NB4 (cell line): ENCODE results near the gene TCP11L2.

Experiments used
- DNase-seq: peaks from one replicate; pipeline ENCODE4 v3.0.0; 2010; ENCODE audit warnings: low read depth
- H3K4me3 ChIP-seq: one replicate; pipeline ENCODE4 v1.5.1; 2011; ENCODE audit warnings: mild to moderate bottlenecking, low read depth, low read length, moderate library complexity
- MYC ChIP-seq: IDR thresholded peaks from 2 replicates; pipeline ENCODE4 v1.6.1; 2011; ENCODE audit warnings: low read depth, low read length
- POLR2A ChIP-seq: IDR thresholded peaks from 2 replicates; pipeline ENCODE4 v1.6.1; 2011; ENCODE audit warnings: mild to moderate bottlenecking; ENCODE audit not compliant: insufficient read length; ENCODE audit errors: extremely low read depth
- TF ChIP-seq, protein P1 (sequence below): IDR thresholded peaks from one replicate; pipeline ENCODE4 v1.5.1; 2012; ENCODE audit warnings: low read depth, low read length
- TF ChIP-seq, protein P2 (sequence below): IDR thresholded peaks from 2 replicates; pipeline ENCODE4 v1.6.1; 2011; ENCODE audit warnings: low read depth, low read length

TCP11L2 gene

DNA sequence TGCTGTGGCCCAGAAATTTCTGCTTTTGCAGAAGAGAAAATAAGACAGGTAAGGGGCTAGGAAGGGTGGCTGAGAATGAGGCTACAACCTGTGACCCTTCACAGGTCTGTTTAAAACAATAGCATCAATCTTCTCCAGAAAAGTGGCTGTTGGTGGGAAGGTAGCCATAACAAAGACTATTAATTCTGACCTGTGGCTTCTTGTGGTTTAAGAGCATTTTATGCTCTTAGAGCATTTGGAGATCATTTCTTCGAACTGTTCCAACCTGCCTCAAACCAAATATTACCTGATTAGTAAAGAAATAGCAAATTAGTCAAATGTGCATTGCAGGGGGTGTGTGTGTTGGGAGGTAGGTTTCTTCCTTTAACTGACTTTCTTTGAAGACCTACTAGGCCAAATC, 15.2 kb upstream of the TCP11L2 start:
- DNase-seq, result no peak
- TF ChIP-seq, protein P1, sequence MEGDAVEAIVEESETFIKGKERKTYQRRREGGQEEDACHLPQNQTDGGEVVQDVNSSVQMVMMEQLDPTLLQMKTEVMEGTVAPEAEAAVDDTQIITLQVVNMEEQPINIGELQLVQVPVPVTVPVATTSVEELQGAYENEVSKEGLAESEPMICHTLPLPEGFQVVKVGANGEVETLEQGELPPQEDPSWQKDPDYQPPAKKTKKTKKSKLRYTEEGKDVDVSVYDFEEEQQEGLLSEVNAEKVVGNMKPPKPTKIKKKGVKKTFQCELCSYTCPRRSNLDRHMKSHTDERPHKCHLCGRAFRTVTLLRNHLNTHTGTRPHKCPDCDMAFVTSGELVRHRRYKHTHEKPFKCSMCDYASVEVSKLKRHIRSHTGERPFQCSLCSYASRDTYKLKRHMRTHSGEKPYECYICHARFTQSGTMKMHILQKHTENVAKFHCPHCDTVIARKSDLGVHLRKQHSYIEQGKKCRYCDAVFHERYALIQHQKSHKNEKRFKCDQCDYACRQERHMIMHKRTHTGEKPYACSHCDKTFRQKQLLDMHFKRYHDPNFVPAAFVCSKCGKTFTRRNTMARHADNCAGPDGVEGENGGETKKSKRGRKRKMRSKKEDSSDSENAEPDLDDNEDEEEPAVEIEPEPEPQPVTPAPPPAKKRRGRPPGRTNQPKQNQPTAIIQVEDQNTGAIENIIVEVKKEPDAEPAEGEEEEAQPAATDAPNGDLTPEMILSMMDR, result no peak
- TF ChIP-seq MYC (no peak), POLR2A (no peak)
- TF ChIP-seq, protein P2, sequence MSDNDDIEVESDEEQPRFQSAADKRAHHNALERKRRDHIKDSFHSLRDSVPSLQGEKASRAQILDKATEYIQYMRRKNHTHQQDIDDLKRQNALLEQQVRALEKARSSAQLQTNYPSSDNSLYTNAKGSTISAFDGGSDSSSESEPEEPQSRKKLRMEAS, result no peak
- H3K4me3 ChIP-seq, result no peak overlapping the region

DNA sequence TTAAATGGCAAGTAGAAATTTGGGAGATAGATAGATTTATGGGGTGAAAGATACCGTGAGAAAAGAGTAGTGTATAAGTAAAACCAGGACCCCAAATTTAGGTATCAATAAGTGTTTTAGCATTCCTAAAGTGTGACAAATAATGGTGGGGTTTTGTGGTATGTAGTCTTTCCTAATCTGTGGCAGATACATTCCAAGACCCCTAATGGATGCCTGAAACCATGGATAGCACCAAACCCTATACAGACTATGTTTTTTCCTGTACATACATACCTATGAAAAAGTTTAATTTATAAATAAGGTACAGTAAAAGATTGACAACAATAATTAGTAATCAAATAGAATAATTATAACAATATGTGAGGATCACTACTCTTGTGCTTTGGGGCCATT, 14.4 kb upstream of the TCP11L2 start:
- TF ChIP-seq, protein P2, result no peak
- TF ChIP-seq POLR2A (no peak), MYC (no peak)
- TF ChIP-seq, protein P1, result no peak
- DNase-seq, result no peak
- H3K4me3 ChIP-seq, result no peak overlapping the region

DNA sequence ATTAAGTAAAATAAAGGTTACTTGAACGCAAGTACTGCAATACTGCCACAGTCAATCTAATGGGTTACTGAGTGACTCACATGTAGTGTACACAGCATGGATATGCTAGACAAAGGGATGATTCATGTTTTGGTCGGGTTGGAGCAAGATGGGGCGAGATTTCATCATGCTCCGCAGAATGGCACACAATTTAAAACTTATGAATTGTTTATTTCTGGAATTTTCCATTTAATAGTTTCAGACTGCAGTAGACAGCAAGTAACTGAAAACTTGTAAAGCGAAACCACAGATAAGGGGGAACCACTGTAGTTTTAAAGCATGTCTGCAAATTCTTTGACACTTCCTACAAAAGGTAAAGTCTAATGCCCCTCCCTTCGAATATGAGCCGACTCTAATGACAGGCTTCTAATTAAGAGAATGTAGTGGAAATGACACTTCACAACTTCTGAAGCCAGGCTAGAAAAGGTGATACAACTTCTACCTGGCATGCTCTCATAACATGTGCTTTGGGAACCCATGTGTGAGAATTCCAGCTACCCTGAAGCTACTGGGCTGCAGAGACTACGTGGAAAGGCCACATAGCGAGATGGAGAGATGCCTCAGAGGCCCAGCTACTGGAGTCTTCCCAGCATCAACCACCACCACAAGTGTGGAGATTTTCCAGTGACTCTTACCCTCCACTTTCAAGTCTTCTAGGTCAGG, 13.9 kb upstream of the TCP11L2 start:
- no peak overlapping the region for H3K4me3 ChIP-seq
- DNase-seq, result peak; percentile 78
- TF ChIP-seq, protein P2, result peak; percentile 6; the same call in 1 of the 2 replicates
- TF ChIP-seq, protein P1, result no peak

DNA sequence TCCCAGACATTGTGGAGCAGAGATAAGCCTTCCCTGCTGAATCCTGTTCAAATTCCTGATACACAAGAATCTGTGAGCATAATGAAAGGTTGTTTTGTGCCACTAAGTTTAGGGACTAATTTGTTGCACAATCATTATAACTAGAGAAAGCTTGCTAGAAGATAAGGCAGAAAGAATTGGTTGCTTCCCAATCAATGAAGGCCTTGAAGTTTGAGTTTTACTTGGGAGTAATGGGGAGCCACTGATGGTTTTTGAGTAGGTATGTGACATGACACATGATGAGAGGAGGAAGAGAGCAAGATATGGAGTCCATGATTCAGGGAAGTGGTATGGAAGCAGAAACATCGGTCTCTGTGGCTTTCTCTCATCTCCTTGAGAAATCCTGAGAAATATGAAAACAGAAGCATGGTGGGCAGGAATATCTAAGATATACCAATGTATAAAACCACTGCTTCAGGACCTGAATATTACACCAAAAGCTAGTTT, 13.3 kb upstream of the TCP11L2 start:
- DNase-seq, result no peak
- H3K4me3 ChIP-seq, result no peak overlapping the region
- TF ChIP-seq, protein P2, result no peak
- TF ChIP-seq MYC (no peak), POLR2A (no peak)
- TF ChIP-seq, protein P1, result no peak

DNA sequence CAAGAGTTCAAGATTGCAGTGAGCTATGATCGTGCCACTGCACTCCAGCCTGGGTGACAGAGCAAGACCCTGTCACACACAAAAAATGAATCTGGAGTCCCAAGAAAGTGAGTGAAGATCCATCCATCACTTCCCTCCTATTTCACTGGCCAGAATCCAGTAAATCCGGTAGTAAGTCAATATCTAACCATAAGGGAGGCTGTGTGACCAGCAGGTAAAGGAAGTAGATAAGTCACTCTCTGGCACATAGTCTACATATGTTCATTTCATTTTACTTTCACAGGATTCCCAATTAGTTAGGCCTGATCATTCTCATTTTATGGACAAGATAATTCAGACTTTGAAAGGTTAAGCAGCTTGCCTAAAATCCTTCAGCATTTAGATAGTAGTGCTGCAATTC, 11.9 kb upstream of the TCP11L2 start:
- DNase-seq, result no peak
- TF ChIP-seq, protein P1, result no peak
- H3K4me3 ChIP-seq, result no peak overlapping the region

DNA sequence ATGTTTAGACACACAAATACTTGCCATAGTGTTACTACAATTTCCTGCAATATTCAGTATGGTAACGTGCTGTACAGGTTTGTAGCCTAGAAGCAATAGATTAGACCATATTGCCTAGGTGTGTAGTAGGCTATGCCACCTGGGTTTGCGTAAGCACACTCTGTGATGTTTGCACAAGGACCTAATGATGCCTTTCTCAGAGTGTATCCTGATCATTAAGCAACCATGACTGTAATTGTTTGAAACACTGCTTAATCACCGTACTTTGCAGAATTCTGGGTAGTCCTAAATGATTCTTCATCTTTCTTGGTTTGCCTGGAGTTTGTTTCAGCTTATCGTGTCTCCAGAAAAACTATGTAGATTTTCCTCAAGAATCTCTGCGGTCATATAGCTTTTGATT, 11.2 kb upstream of the TCP11L2 start:
- H3K4me3 ChIP-seq, result no peak overlapping the region
- no peak for DNase-seq
- TF ChIP-seq, protein P1, result no peak
- no peak for TF ChIP-seq POLR2A
- TF ChIP-seq, protein P2, result no peak
- TF ChIP-seq MYC, result no peak
